GM19035 (cell line): ENCODE data around the gene IGSF9.

Source experiments
- ATAC-seq: cut with Tn5 transposase; IDR thresholded peaks from one replicate; pipeline ENCODE4 v1.9.1; 2021; ENCODE audit not compliant: unreplicated experiment

IGSF9 gene

GRCh38 chr1:159945483-159946241 lies at the start of gene IGSF9:
TSS of gene IGSF9 (minus strand) at chr1:159945613. CDS start at chr1:159943454, 2,159 bp downstream.
- peak; percentile 69 for ATAC-seq

GRCh38 chr1:159994896-159995295 lies 49.5 kb upstream of the IGSF9 start:
- ATAC-seq, result no peak

- no peak for ATAC-seq
Measured at GRCh38 chr1:159993911-159994310, 48.5 kb upstream of the IGSF9 start.

- no peak for ATAC-seq
Measured at GRCh38 chr1:159992161-159992560, 46.7 kb upstream of the IGSF9 start.

- no peak for ATAC-seq
Measured at GRCh38 chr1:159991513-159991912, 46.1 kb upstream of the IGSF9 start.

GRCh38 chr1:159990005-159990404 lies 44.6 kb upstream of the IGSF9 start:
- ATAC-seq, result no peak

- ATAC-seq, result no peak
Measured at GRCh38 chr1:159989581-159989980, 44.2 kb upstream of the IGSF9 start.

GRCh38 chr1:159988006-159988405 lies 42.6 kb upstream of the IGSF9 start:
- ATAC-seq, result no peak

GRCh38 chr1:159987186-159987585 lies 41.8 kb upstream of the IGSF9 start:
- no peak for ATAC-seq

- ATAC-seq, result no peak
Measured at GRCh38 chr1:159986531-159986930, 41.1 kb upstream of the IGSF9 start.

GRCh38 chr1:159986093-159986492 lies 40.7 kb upstream of the IGSF9 start:
- ATAC-seq, result no peak

- no peak for ATAC-seq
Measured at GRCh38 chr1:159985473-159985872, 40.1 kb upstream of the IGSF9 start.

- ATAC-seq, result no peak
Measured at GRCh38 chr1:159983681-159984080, 38.3 kb upstream of the IGSF9 start.

GRCh38 chr1:159982280-159982679 lies 36.9 kb upstream of the IGSF9 start:
- no peak for ATAC-seq

- no peak for ATAC-seq
Measured at GRCh38 chr1:159981351-159982055, 36.1 kb upstream of the IGSF9 start.

GRCh38 chr1:159980786-159981185 lies 35.4 kb upstream of the IGSF9 start:
- ATAC-seq, result no peak

- ATAC-seq, result no peak
Measured at GRCh38 chr1:159980076-159980475, 34.7 kb upstream of the IGSF9 start.

GRCh38 chr1:159979257-159979656 lies 33.8 kb upstream of the IGSF9 start:
- ATAC-seq, result no peak

- no peak for ATAC-seq
Measured at GRCh38 chr1:159978107-159978398, 32.6 kb upstream of the IGSF9 start.

GRCh38 chr1:159977364-159978106 lies 32.1 kb upstream of the IGSF9 start:
- ATAC-seq, result no peak

- ATAC-seq, result no peak
Measured at GRCh38 chr1:159974350-159974965, 29.0 kb upstream of the IGSF9 start.
